ENCODE measurements around the gene SCN1A. TPM values are rescaled to one million over a fixed set of nuclear protein-coding genes. Genes with fewer than 3 reads are reported as not detected.

The SCN1A gene
- total RNA-seq, 1 donor from 2014 or later: not detected

DNA sequence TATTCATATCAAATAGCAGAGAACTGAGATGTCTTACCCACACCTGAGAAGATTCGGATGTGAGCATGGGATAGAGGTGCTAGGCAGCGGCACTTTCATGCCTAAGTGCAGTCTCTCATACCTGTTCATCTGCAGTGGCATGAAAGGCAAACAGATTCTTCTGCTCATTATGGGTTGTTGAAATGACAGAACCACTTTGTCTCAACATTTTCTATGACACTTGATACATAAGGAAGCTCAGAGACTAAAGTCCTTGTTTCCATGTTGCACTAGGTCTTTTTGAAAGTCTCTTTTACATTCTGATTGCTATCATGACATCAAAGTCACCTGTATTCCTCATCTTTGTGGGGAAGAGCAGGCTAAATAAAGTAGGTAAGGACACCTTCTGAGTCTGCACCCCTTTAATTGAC, 8.0 kb upstream of the SCN1A start:
- Mint-ChIP-seq H3K4me3 (ENCODE audit: unreplicated experiment) (no peak overlapping the region), H3K4me1 (ENCODE audit: unreplicated experiment) (peaks cover 2% of the 10 kb centered on the region), H3K36me3 (ENCODE audit: unreplicated experiment) (no peaks in the 10 kb centered on the region), H3K9me3 (ENCODE audit: unreplicated experiment) (peaks cover 8% of the 10 kb centered on the region), H3K27me3 (ENCODE audit: unreplicated experiment) (peaks cover 15% of the 10 kb centered on the region), H3K27ac (ENCODE audit: unreplicated experiment) (no peak overlapping the region)
- no peak for DNase-seq (ENCODE audit: extremely low spot score, unreplicated experiment)
- TF ChIP-seq, protein P1, sequence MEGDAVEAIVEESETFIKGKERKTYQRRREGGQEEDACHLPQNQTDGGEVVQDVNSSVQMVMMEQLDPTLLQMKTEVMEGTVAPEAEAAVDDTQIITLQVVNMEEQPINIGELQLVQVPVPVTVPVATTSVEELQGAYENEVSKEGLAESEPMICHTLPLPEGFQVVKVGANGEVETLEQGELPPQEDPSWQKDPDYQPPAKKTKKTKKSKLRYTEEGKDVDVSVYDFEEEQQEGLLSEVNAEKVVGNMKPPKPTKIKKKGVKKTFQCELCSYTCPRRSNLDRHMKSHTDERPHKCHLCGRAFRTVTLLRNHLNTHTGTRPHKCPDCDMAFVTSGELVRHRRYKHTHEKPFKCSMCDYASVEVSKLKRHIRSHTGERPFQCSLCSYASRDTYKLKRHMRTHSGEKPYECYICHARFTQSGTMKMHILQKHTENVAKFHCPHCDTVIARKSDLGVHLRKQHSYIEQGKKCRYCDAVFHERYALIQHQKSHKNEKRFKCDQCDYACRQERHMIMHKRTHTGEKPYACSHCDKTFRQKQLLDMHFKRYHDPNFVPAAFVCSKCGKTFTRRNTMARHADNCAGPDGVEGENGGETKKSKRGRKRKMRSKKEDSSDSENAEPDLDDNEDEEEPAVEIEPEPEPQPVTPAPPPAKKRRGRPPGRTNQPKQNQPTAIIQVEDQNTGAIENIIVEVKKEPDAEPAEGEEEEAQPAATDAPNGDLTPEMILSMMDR (IDR thresholded peaks at IDR 0.05): no peak

DNA sequence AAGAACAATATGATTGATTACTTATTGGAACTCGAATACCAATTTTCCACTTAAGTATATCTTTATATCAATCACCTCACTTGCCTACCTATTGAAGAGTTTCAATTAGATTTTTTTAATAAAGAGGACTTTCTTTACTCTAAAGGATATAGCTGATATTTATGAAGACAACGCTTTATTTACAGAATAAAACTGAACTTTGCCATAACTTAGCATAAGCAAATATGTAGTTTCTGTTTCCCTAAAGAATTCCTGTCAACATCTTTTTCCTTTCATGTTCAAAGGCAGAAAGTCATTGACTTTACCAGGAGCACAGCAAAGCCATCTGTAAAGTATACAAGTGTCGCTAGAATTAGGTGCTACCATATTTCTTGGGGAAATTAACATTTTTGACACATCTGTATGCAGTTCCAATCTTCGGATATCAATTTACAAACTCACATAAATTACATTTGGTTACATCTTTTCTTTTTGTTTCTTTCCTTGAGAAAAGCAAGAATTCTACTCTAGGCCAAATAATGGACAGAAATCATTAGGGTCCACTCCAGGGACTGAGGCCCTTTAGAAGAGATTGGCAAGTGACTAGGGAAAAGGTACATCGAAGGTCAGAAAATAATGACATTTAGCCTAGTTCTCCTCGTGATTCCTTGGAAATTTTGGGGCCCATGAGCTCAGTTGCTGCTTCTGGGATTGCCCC, 7.5 kb upstream of the SCN1A start:
- Mint-ChIP-seq H3K4me3 (ENCODE audit: unreplicated experiment) (no peak overlapping the region), H3K36me3 (ENCODE audit: unreplicated experiment) (no peaks in the 10 kb centered on the region)

DNA sequence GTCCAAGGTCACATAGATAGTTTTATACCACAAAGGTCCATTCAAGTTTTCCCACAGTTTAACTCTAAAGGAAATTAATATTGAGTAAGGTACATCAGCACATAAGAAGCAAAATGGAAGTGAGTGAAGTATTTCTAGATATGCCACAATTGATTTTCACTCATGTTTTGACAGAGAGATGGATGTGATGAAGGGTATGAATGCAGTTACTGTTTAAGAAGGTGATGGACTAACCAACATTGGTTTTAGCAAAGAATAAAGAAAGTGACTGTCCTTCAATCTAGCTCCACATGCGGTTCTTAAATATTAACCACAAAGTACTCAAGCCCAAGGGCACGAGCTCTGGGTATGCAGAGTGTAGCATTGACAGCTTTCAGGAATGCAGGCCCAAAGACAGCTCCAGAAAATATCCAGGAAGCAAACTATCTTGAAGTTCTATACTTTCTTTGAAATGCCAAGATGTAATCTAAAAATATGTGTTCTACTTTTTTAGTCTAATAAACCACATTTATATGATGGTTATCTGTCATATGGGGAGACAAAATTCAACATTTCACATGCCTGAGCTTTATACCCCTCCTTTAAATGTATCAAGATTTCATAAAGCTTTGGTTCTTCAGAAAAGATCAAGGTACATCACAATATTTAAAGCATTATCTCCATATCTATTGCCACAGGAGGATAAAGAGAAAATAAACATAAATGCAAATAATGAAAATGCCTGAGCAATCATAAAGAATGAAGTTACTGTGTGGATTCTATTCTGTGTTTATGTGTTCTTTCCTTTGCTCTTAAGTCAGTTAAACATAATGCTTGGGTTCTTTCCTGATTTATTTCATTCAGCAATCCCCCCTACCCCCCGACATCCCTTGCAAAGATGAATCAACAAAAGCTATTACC, 6.7 kb upstream of the SCN1A start:
- H3K4me3 Mint-ChIP-seq (ENCODE audit: unreplicated experiment): no peak overlapping the region
- peaks cover 2% of the 10 kb centered on the region for H3K4me1 Mint-ChIP-seq (ENCODE audit: unreplicated experiment)
- peaks cover 6% of the 10 kb centered on the region for H3K9me3 Mint-ChIP-seq (ENCODE audit: unreplicated experiment)
- H3K27ac Mint-ChIP-seq (ENCODE audit: unreplicated experiment): no peak overlapping the region
- TF ChIP-seq, protein P1 (IDR thresholded peaks at IDR 0.05): no peak
- no peak for DNase-seq (ENCODE audit: extremely low spot score, unreplicated experiment)
- H3K36me3 Mint-ChIP-seq (ENCODE audit: unreplicated experiment): no peaks in the 10 kb centered on the region
- H3K27me3 Mint-ChIP-seq (ENCODE audit: unreplicated experiment): peaks cover 27% of the 10 kb centered on the region

More for the DNA sequence above, 7.5 kb upstream of the SCN1A start:
- Mint-ChIP-seq H3K27me3 (ENCODE audit: unreplicated experiment) (peaks cover 19% of the 10 kb centered on the region), H3K27ac (ENCODE audit: unreplicated experiment) (no peak overlapping the region), H3K4me1 (ENCODE audit: unreplicated experiment) (peaks cover 2% of the 10 kb centered on the region), H3K9me3 (ENCODE audit: unreplicated experiment) (peaks cover 8% of the 10 kb centered on the region)
- no peak for DNase-seq (ENCODE audit: extremely low spot score, unreplicated experiment)
- TF ChIP-seq, protein P1 (IDR thresholded peaks at IDR 0.05): no peak

DNA sequence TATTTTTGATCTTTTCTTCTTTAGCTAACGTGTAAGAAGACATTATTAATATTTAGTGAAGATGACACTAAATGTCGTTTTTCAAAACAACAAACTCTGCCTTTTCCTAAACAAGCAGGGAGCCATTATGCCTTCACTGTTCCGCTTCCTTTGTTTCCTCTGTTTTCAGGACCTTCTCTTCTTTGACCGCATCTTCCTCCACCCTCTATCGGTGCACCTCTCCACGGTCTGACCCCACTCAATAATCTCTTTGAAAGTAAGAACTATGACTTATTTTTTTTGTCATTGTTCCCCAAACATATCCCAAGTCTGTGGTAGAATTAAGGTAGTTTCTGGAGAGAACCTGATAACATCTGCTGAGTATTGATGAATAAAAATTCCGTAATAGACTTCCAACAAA, 5.8 kb upstream of the SCN1A start:
- Mint-ChIP-seq H3K27me3 (ENCODE audit: unreplicated experiment) (peaks cover 30% of the 10 kb centered on the region), H3K4me1 (ENCODE audit: unreplicated experiment) (peaks cover 2% of the 10 kb centered on the region), H3K27ac (ENCODE audit: unreplicated experiment) (no peak overlapping the region), H3K9me3 (ENCODE audit: unreplicated experiment) (peaks cover 4% of the 10 kb centered on the region), H3K36me3 (ENCODE audit: unreplicated experiment) (no peaks in the 10 kb centered on the region), H3K4me3 (ENCODE audit: unreplicated experiment) (no peak overlapping the region)
- no peak for DNase-seq (ENCODE audit: extremely low spot score, unreplicated experiment)
- TF ChIP-seq, protein P1 (IDR thresholded peaks at IDR 0.05): no peak

DNA sequence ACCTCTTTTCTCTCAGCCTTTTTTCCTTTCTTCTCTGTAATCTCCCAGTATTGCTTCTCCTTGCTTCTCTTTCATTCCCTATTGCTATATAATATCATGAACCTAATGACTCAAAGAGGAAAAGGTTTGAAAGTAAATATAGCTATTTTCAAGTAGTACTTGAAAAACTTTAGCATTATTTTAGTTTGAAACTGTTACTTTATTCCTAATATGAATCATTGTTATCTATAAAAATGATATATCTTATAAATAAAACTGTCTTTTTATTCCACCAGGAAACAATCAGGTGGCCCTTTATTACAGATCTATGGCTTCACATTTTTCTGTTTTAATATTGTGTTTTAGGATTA, 311 bp upstream of the SCN1A start:
- H3K4me3 Mint-ChIP-seq (ENCODE audit: unreplicated experiment): no peak overlapping the region
- DNase-seq (ENCODE audit: extremely low spot score, unreplicated experiment): no peak
- no peaks in the 10 kb centered on the region for H3K36me3 Mint-ChIP-seq (ENCODE audit: unreplicated experiment)
- H3K27ac Mint-ChIP-seq (ENCODE audit: unreplicated experiment): no peak overlapping the region
- H3K27me3 Mint-ChIP-seq (ENCODE audit: unreplicated experiment): peaks cover 35% of the 10 kb centered on the region
- TF ChIP-seq, protein P1 (IDR thresholded peaks at IDR 0.05): no peak
- peaks cover 4% of the 10 kb centered on the region for H3K4me1 Mint-ChIP-seq (ENCODE audit: unreplicated experiment)
- H3K9me3 Mint-ChIP-seq (ENCODE audit: unreplicated experiment): no peaks in the 10 kb centered on the region
